CD14-positive monocyte (primary cell): ENCODE results near the gene HDAC8. TPM values are rescaled to one million over a fixed set of nuclear protein-coding genes. Genes with fewer than 3 reads are reported as not detected.
A peak's percentile ranks its signal among the peaks of the same experiment; 100 is the strongest.

ENCODE experiments used
- DNase-seq, 3 donors: peaks; one replicate each; pipeline ENCODE4 v3.0.0-alpha.2; 2011 to 2022
- H2AFZ ChIP-seq: 2 replicates; pipeline ENCODE4 v1.6.0; 2012; ENCODE audit warnings: mild to moderate bottlenecking, low read depth, low read length, inconsistent platforms; ENCODE audit not compliant: insufficient read depth, poor library complexity, severe bottlenecking
- H3K27ac ChIP-seq, 2 donors: 1 replicate in 1 of 2; 2 replicates in 1 of 2; pipeline ENCODE4 v1.5.1; 2012 to 2013; ENCODE audit warnings: low read length in 2 of 2, control low read depth in 1 of 2, inconsistent platforms in 1 of 2, low read depth in 1 of 2, mild to moderate bottlenecking in 1 of 2
- H3K27me3 ChIP-seq, 2 donors: one replicate each; pipeline versions ENCODE4 v1.6.0 to v1.6.1; 2011 to 2013; ENCODE audit warnings: low read length in 2 of 2; ENCODE audit not compliant: control insufficient read depth in 2 of 2, insufficient read depth in 2 of 2
- H3K36me3 ChIP-seq, 2 donors: replicated peaks in 1 of 2; 1 replicate in 1 of 2; 2 replicates in 1 of 2; pipeline versions ENCODE4 v1.5.1 to v1.6.1; 2012 to 2013; ENCODE audit warnings: low read length in 2 of 2, control low read depth in 1 of 2, inconsistent platforms in 1 of 2, mild to moderate bottlenecking in 1 of 2; ENCODE audit not compliant: insufficient read depth in 2 of 2, control insufficient read depth in 1 of 2
- H3K4me1 ChIP-seq, 2 donors: 1 replicate in 1 of 2; 2 replicates in 1 of 2; pipeline versions ENCODE4 v1.5.1 to v1.6.1; 2012 to 2013; ENCODE audit warnings: low read length in 2 of 2, control low read depth in 1 of 2, inconsistent platforms in 1 of 2, mild to moderate bottlenecking in 1 of 2, moderate library complexity in 1 of 2; ENCODE audit not compliant: insufficient read depth in 2 of 2, control insufficient read depth in 1 of 2
- H3K4me2 ChIP-seq: replicated peaks from 2 replicates; pipeline ENCODE3; 2012; ENCODE audit warnings: low read length, moderate library complexity, mild to moderate bottlenecking; ENCODE audit not compliant: poor library complexity, severe bottlenecking; ENCODE audit errors: extremely low read depth
- H3K4me3 ChIP-seq, 3 experiments: fragments of 200-600 bp in 1 of 3; sonication (generic) in 1 of 3; replicated peaks in 1 of 3; 1 replicate in 2 of 3; 2 replicates in 1 of 3; pipeline ENCODE4 v1.5.1; 2011 to 2013; ENCODE audit warnings: low read length in 3 of 3, mild to moderate bottlenecking in 3 of 3, control low read depth in 2 of 3, low read depth in 2 of 3, inconsistent platforms in 1 of 3, moderate library complexity in 1 of 3
- H3K79me2 ChIP-seq: 2 replicates; pipeline ENCODE4 v1.6.0; 2012; ENCODE audit warnings: mild to moderate bottlenecking, control low read depth, inconsistent platforms, low read length, moderate library complexity; ENCODE audit not compliant: insufficient read depth
- H3K9ac ChIP-seq: 2 replicates; pipeline ENCODE4 v1.6.0; 2017; ENCODE audit warnings: low read length, mild to moderate bottlenecking; ENCODE audit not compliant: insufficient read depth, poor library complexity, severe bottlenecking
- H3K9me3 ChIP-seq, 2 donors: replicated peaks in 1 of 2; 1 replicate in 1 of 2; 2 replicates in 1 of 2; pipeline versions ENCODE4 v1.5.1 to v1.6.1; 2012 to 2013; ENCODE audit warnings: low read length in 2 of 2, control low read depth in 1 of 2; ENCODE audit not compliant: control insufficient read depth in 1 of 2, insufficient read depth in 1 of 2
- H4K20me1 ChIP-seq: 2 replicates; pipeline ENCODE4 v1.6.0; 2012; ENCODE audit warnings: mild to moderate bottlenecking, low read length, control low read depth, moderate library complexity; ENCODE audit not compliant: insufficient read depth
- H3K27ac Mint-ChIP-seq, 7 donors: one replicate each; pipeline ENCODE4 v1.8.0; 2020; ENCODE audit warnings: mild to moderate bottlenecking in 7 of 7, mixed read lengths in 7 of 7, moderate library complexity in 6 of 7, inconsistent platforms in 2 of 7
- H3K27me3 Mint-ChIP-seq, 3 donors: one replicate each; pipeline ENCODE4 v1.8.0; 2021 to 2022; ENCODE audit warnings: low read depth in 3 of 3, mild to moderate bottlenecking in 3 of 3, mixed read lengths in 3 of 3, moderate library complexity in 3 of 3, inconsistent platforms in 1 of 3
- H3K36me3 Mint-ChIP-seq, 2 donors: one replicate each; pipeline ENCODE4 v1.8.0; 2020; ENCODE audit warnings: mixed read lengths in 2 of 2, inconsistent platforms in 1 of 2, mild to moderate bottlenecking in 1 of 2
- H3K4me1 Mint-ChIP-seq: one replicate; pipeline ENCODE4 v1.8.0; 2020; ENCODE audit warnings: mild to moderate bottlenecking, mixed read lengths
- H3K4me3 Mint-ChIP-seq, 2 donors: one replicate each; pipeline ENCODE4 v1.8.0; 2020; ENCODE audit warnings: mild to moderate bottlenecking in 2 of 2, mixed read lengths in 2 of 2, moderate library complexity in 1 of 2
- H3K9me3 Mint-ChIP-seq, 7 donors: one replicate each; pipeline ENCODE4 v1.8.0; 2020 to 2022; ENCODE audit warnings: mixed read lengths in 7 of 7, mild to moderate bottlenecking in 6 of 7, moderate library complexity in 6 of 7, inconsistent platforms in 2 of 7
- whole genome bisulfite sequencing: methylation state at CpG from one replicate; pipeline ENCODE4 v1.1.5; 2013; ENCODE audit warnings: missing lambda C conversion rate; ENCODE audit not compliant: insufficient coverage; 5-methylcytosine and 5-hydroxymethylcytosine counted together
- intact Hi-C, 2 donors: fragments of 100-400 bp; cut with micrococcal nuclease; formaldehyde crosslinking; loops; one replicate each; pipeline versions ENCODE4 v1.15.0 to v1.15.1; 2023
- polyA plus RNA-seq, 3 donors: library from polyadenylated mRNA; depleted of rRNA in 1 of 3; unstranded in 2 of 3; stranded (reverse) in 1 of 3; fragments of 300-500 nt in 2 of 3; fragments of >200 nt in 1 of 3; fragmentation: Illumina TruSeq in 2 of 3; gene quantifications; 1 replicate in 2 of 3; 2 replicates in 1 of 3; pipeline ENCODE4 v1.2.3, GENCODE V29; 2012 to 2021
- TF ChIP-seq, protein P1 (sequence below): fragments of 200-600 bp; IDR thresholded peaks from one replicate; pipeline ENCODE4 v1.8.0; 2022; ENCODE audit warnings: antibody characterized with exemption, mild to moderate bottlenecking

HDAC8 gene
- polyA plus RNA-seq, 3 donors = 14.3 to 22.9 (median 20.5) TPM

GRCh38 chrX:72306085-72306801 is 266.4 kb downstream of the HDAC8 start:
- Mint-ChIP-seq H3K27ac (no peak overlapping the region), H3K27me3 (peaks cover 63 to 85% (median 84%) of the 10 kb centered on the region in 3 donors), H3K9me3 (peaks cover 0 to 16% (median 10%) of the 10 kb centered on the region in 7 donors), H3K36me3 (peaks cover 6 to 10% of the 10 kb centered on the region in 2 donors), H3K4me3 (peak overlapping the region; percentile 85 to 92), H3K4me1 (peaks cover 46% of the 10 kb centered on the region)
- no peak overlapping the region for H2AFZ ChIP-seq
- whole genome bisulfite sequencing = under 1% methylated on average over 49 of the region's 92 CpGs
- DNase-seq = no peak
- H4K20me1 ChIP-seq = no peaks in the 10 kb centered on the region
- H3K4me3 ChIP-seq = peak overlapping the region; percentile 42 to 69 (median 43)
- peaks cover 67 to 84% of the 10 kb centered on the region in 2 donors for H3K27me3 ChIP-seq
- H3K79me2 ChIP-seq = no peaks in the 10 kb centered on the region
- H3K9me3 ChIP-seq = peaks cover 0 to 38% of the 10 kb centered on the region in 2 donors
- H3K4me2 ChIP-seq = peak overlapping the region; percentile 56
- TF ChIP-seq, protein P1, sequence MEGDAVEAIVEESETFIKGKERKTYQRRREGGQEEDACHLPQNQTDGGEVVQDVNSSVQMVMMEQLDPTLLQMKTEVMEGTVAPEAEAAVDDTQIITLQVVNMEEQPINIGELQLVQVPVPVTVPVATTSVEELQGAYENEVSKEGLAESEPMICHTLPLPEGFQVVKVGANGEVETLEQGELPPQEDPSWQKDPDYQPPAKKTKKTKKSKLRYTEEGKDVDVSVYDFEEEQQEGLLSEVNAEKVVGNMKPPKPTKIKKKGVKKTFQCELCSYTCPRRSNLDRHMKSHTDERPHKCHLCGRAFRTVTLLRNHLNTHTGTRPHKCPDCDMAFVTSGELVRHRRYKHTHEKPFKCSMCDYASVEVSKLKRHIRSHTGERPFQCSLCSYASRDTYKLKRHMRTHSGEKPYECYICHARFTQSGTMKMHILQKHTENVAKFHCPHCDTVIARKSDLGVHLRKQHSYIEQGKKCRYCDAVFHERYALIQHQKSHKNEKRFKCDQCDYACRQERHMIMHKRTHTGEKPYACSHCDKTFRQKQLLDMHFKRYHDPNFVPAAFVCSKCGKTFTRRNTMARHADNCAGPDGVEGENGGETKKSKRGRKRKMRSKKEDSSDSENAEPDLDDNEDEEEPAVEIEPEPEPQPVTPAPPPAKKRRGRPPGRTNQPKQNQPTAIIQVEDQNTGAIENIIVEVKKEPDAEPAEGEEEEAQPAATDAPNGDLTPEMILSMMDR = no peak
- intact Hi-C loops = no loop called here
- H3K36me3 ChIP-seq = no peaks in the 10 kb centered on the region
- no peak overlapping the region for H3K27ac ChIP-seq
- H3K9ac ChIP-seq = no peak overlapping the region
- peaks cover 38 to 42% of the 10 kb centered on the region in 2 donors for H3K4me1 ChIP-seq

DNA sequence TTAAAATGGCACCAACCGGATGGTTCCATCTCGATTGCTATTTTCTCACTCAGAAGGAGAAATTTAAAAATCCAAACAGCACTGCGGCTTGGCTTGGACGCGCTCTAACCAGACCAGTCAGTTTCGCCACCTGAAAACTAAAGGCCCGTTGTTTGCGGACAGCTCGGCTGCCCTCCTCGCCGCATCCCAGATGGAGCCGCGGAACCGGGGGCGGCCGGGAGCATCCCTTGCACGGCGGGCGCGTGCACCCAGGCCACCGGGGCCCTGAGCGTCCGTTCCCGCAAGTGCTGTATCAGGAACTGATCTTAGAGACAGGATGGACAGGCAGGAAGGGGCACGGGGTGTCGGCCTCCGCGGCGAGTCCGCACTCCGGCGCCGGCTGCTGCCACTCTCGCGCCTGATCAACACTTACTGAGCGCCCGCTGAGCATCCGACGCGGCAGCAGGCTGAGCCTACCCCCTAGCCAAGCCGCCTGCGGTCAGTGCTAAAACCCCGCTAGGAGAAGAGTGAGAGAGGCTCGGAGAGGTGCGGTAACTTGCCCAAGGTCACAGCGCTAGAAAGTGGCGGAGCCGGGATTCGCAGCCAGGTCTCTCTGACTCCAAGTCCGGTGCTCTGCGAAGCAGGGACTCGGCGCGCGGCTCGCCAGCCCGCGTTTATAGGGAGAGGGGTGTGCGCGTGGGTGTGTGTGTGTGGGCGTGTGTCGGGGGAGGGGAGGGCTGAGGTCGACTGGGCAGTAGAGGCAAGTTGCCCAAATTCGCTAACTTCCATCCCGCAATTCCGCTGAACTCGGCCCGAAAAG is 267.2 kb downstream of the HDAC8 start, which contains the start of gene CITED1:
Gene CITED1 (minus strand): TSS at position 629 of the 799 bp plus-strand sequence. CDS start 3,045 bp downstream, outside the sequence.
- H3K27me3 ChIP-seq = peaks cover 70 to 87% of the 10 kb centered on the region in 2 donors
- Mint-ChIP-seq H3K9me3 (peaks cover 0 to 16% (median 10%) of the 10 kb centered on the region in 7 donors), H3K4me3 (peak within 1 kb of the TSS; percentile 85 to 92), H3K4me1 (peaks cover 46% of the 10 kb centered on the region), H3K27ac (peak within 1 kb of the TSS in 2 of 7 donors; percentile 46 to 62), H3K36me3 (peaks cover 6 to 10% of the 10 kb centered on the region in 2 donors), H3K27me3 (peaks cover 63 to 92% (median 89%) of the 10 kb centered on the region in 3 donors)
- H3K9me3 ChIP-seq = peaks cover 0 to 38% of the 10 kb centered on the region in 2 donors
- H3K4me3 ChIP-seq = peak within 1 kb of the TSS; percentile 42 to 69 (median 43)
- DNase-seq = peak in 1 of 3 donors; percentile 0
- peak within 1 kb of the TSS; percentile 56 for H3K4me2 ChIP-seq
- no peak within 1 kb of the TSS for H3K9ac ChIP-seq
- 0% methylated on average over 38 of the region's 68 CpGs for WGBS
- H4K20me1 ChIP-seq = no peaks in the 10 kb centered on the region
- intact Hi-C loops = no loop called here
- H3K79me2 ChIP-seq = no peaks in the 10 kb centered on the region
- TF ChIP-seq, protein P1 = no peak
- no peak within 1 kb of the TSS for H3K27ac ChIP-seq
- peaks cover 38 to 42% of the 10 kb centered on the region in 2 donors for H3K4me1 ChIP-seq
- H3K36me3 ChIP-seq = no peaks in the 10 kb centered on the region
- H2AFZ ChIP-seq = peak within 1 kb of the TSS; percentile 46
